Cardiac muscle cell (in vitro differentiated cells and primary cell): Measurements from ENCODE around the gene KLC1. TPM values are rescaled to one million over a fixed set of nuclear protein-coding genes. Genes with fewer than 3 reads are reported as not detected.

Source experiments
- DNase-seq, 2 donors: peaks; one replicate each; pipeline versions ENCODE4 v3.0.0 to v3.0.0-alpha.2; 2010 to 2017; ENCODE audit warnings: low read depth in 1 of 2, low spot score in 1 of 2
- H3K27ac ChIP-seq: fragments of 200-600 bp; sonication (generic); 2 replicates; pipeline ENCODE4 v1.5.1; 2016
- H3K27me3 ChIP-seq: fragments of 200-600 bp; sonication (generic); 2 replicates; pipeline ENCODE4 v1.6.0; 2016; ENCODE audit warnings: control low read depth
- H3K36me3 ChIP-seq: fragments of 200-600 bp; sonication (generic); 2 replicates; pipeline ENCODE4 v1.5.1; 2016; ENCODE audit warnings: control low read depth
- H3K4me1 ChIP-seq: fragments of 200-600 bp; sonication (generic); 2 replicates; pipeline ENCODE4 v1.8.1; 2017; ENCODE audit warnings: low read depth, mild to moderate bottlenecking, mixed run types
- H3K4me3 ChIP-seq: fragments of 200-600 bp; sonication (generic); 2 replicates; pipeline ENCODE4 v1.5.1; 2016; ENCODE audit warnings: mild to moderate bottlenecking
- H3K9me3 ChIP-seq: fragments of 200-600 bp; sonication (generic); 2 replicates; pipeline ENCODE4 v1.5.1; 2017; ENCODE audit warnings: low read depth, mild to moderate bottlenecking, control low read depth
- polyA plus RNA-seq: library from polyadenylated mRNA; unstranded; fragments of >200 nt; fragmentation: Nextera tagmentation; extraction: Ambion mirVana; gene quantifications from 2 replicates; pipeline ENCODE4 v1.2.1, GENCODE V29; 2016
- total RNA-seq: library from RNA; depleted of rRNA; stranded (reverse); fragments of >200 nt; gene quantifications from 2 replicates; pipeline ENCODE4 v1.2.3, GENCODE V29; 2016
- TF ChIP-seq, protein P1 (sequence below): IDR thresholded peaks from 2 replicates; pipeline ENCODE4 v1.5.1; 2012; ENCODE audit warnings: low read depth, mild to moderate bottlenecking, low read length

Gene KLC1
- total and polyA plus RNA-seq, 2 experiments from 2014 or later, result 167 to 365 TPM

DNA sequence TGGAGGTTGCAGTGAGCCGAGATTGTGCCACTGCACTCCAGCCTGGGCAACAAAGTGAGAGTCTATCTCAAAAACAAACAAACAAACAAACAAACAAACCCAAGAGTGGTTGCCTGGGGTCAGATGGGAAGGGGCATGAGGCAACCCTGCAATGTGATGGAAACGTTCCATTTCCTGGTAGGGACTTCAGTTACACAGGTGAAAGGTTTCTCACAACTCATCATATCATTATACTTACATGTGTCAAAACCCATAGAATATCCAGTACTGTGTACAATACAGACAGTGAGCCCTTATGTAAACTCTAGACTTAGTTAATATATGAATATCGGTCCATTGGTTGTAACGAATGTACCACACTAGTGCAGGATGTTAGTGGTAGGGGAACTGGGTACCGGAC, 7.2 kb upstream of the KLC1 start:
- Histone ChIP-seq H3K4me3 (no peak overlapping the region), H3K9me3 (no peaks in the 10 kb centered on the region)
- TF ChIP-seq, protein P1, sequence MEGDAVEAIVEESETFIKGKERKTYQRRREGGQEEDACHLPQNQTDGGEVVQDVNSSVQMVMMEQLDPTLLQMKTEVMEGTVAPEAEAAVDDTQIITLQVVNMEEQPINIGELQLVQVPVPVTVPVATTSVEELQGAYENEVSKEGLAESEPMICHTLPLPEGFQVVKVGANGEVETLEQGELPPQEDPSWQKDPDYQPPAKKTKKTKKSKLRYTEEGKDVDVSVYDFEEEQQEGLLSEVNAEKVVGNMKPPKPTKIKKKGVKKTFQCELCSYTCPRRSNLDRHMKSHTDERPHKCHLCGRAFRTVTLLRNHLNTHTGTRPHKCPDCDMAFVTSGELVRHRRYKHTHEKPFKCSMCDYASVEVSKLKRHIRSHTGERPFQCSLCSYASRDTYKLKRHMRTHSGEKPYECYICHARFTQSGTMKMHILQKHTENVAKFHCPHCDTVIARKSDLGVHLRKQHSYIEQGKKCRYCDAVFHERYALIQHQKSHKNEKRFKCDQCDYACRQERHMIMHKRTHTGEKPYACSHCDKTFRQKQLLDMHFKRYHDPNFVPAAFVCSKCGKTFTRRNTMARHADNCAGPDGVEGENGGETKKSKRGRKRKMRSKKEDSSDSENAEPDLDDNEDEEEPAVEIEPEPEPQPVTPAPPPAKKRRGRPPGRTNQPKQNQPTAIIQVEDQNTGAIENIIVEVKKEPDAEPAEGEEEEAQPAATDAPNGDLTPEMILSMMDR, result no peak

DNA sequence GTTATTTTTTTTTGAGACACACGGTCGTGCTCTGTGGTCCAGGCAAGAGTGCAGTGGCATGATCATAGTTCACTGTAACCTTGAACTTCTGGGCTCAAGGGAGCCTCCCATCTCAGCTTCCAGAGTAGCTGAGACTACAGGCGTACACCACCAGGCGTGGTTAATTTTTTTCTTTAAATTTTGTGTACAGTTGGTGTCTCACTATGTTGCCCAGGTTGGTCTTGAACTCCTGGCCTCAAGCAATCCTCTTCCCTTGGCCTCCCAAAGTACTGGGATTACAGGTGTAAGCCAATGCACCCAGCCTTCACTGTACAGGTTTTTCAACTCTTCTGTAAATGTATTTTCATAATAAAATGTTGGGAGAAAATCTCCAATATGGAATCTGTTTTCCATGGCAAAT, 5.7 kb upstream of the KLC1 start:
- Histone ChIP-seq H3K4me1 (peaks cover 6% of the 10 kb centered on the region), H3K4me3 (no peak overlapping the region), H3K27ac (no peak overlapping the region), H3K27me3 (no peaks in the 10 kb centered on the region), H3K36me3 (no peaks in the 10 kb centered on the region), H3K9me3 (no peaks in the 10 kb centered on the region)
- TF ChIP-seq, protein P1, result no peak
- no peak for DNase-seq

More for the DNA sequence above, 7.2 kb upstream of the KLC1 start:
- DNase-seq, result no peak
- Histone ChIP-seq H3K27me3 (no peaks in the 10 kb centered on the region), H3K27ac (no peak overlapping the region), H3K4me1 (no peaks in the 10 kb centered on the region), H3K36me3 (no peaks in the 10 kb centered on the region)

DNA sequence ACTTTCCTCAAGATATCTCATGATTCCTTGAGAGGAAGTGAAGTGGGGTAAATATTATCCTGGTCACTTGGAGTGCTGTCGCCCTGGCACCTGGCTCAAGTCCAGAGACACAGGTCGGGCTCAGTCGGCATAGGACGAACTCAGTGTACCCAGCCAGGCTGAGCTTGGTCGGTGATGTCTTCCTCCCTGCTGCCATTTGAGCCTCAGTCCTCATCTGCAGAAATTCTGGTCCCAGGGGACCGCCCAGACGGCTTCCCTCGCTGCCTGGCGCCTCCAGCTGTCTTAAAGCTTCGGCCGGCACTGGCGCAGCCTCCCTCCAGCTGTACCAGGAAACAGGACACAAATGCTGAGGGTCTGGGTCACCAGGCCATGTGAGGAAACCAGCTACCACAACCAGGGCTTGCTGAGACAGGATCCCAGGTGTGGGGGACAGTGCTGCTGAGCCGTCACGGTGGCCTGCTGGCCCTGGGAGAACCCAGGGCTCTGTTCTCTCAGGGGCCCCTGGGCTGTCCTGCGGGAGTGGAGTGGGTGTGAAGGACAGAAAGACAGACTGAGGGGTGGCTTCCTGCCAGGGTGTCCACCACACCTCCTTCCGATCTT, 5.0 kb upstream of the KLC1 start:
- Histone ChIP-seq H3K4me3 (no peak overlapping the region), H3K27me3 (no peaks in the 10 kb centered on the region), H3K27ac (no peak overlapping the region), H3K9me3 (no peaks in the 10 kb centered on the region), H3K4me1 (peaks cover 9% of the 10 kb centered on the region), H3K36me3 (no peaks in the 10 kb centered on the region)
- TF ChIP-seq, protein P1, result no peak
- peak in 1 of 2 donors; percentile 16 for DNase-seq

DNA sequence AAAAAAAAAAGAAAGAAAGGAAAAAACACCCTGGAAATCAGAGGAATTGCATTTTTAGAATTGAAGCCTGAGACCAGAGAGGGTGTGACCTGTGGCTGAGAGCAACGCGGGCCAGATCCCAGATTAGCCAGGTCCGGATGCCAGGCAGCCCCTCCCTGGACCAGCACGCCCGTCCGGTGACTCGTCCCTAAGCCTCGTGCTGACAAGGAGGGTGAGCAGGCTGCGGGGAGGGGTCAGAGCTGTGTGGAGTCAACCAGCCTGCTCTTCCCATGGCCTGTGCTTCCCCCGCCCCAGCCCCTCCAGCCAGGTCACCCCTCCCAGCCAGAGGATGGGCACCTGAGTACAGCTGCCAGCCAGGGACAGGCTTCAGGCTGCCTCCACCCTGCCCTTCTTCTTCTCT, 4.2 kb upstream of the KLC1 start:
- TF ChIP-seq, protein P1, result no peak
- peak in 1 of 2 donors; percentile 47 for DNase-seq

DNA sequence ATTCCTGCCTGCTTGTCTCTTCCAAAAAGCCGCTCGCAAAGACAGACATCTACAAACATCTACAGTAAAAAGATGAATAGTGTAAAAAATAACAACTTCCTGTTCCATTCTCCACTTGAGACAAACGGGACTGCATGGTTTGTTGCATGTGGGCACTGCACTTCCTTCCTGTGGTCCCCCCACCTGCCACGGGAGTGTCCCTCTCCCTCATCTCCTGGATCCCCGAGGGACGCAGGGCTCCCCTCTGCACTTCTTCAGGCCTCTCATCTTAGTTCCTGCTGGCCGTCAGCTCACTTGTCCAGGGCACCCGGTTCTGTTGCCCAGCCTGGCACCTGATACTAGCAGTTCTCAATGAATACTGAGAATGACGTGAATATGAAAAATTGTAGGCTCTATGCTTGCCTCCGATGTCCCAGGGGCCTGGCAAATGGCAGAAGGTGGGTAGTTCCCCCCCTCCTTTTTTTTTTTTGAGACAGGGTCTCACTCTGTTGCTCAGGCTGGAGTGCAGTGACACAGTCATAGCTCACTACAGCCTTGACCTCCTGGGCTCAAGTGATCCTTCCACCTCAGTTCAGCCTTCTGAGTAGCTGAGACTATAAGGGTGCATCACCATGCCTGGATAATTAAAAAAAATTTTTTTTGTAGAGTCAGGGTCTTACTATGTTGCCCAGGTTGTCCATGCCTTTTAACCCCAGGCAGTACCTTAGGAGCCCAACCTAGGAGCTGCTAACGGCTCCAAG, 3.5 kb upstream of the KLC1 start:
- H3K4me1 ChIP-seq, result peaks cover 13% of the 10 kb centered on the region
- no peaks in the 10 kb centered on the region for H3K36me3 ChIP-seq
- DNase-seq, result no peak
- H3K4me3 ChIP-seq, result no peak overlapping the region
- H3K27me3 ChIP-seq, result no peaks in the 10 kb centered on the region
- H3K27ac ChIP-seq, result no peak overlapping the region
- H3K9me3 ChIP-seq, result no peaks in the 10 kb centered on the region
- TF ChIP-seq, protein P1, result no peak

More for the DNA sequence above, 4.2 kb upstream of the KLC1 start:
- Histone ChIP-seq H3K4me3 (no peak overlapping the region), H3K27ac (no peak overlapping the region), H3K27me3 (no peaks in the 10 kb centered on the region), H3K4me1 (peaks cover 9% of the 10 kb centered on the region), H3K36me3 (no peaks in the 10 kb centered on the region), H3K9me3 (no peaks in the 10 kb centered on the region)
